Activated CD4-positive, alpha-beta T cell treated with anti-CD3 and anti-CD28 coated beads for 4 hours (primary cell): ENCODE results near the gene TRA2B.

Source experiments
- DNase-seq, 2 donors: peaks; one replicate each; pipeline ENCODE4 v3.0.0-alpha.2; 2020

Gene TRA2B

DNA sequence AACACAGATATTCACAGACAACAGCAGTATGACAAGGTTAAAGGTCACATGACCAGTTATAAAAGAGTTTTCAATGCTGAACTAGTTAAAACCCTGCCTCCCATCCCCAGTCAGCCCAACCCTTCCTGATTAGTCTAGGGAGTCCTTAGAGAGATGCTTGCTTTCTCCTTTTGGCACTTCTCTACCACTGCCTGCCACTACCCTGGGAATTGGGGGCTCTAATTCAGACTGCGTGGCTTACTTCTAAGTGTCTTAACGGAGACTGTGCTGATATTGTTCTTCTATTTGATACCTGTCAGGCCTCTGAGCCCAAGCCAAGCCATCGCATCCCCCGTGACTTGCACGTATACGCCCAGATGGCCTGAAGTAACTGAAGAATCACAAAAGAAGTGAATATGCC, 11.7 kb upstream of the TRA2B start:
- no peak for DNase-seq

DNA sequence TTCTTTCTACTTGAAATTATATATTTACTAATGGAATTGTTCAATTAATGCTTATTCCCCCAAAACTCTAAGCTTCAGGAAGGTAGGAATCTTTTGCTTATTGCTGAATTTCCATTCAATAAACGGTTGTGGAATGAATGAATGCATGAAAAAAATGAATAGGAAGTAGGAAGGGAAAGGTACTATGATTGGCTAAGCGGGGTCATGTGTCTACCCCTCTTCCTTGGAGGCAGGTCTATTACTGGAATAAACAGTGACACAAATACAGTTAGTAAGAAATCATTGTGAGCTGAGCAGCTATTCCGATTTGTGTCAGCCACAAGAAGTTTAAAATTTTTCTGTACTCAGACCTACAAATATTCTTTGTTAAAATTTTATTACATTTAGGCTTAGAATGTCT, 10.5 kb upstream of the TRA2B start:
- DNase-seq: no peak

DNA sequence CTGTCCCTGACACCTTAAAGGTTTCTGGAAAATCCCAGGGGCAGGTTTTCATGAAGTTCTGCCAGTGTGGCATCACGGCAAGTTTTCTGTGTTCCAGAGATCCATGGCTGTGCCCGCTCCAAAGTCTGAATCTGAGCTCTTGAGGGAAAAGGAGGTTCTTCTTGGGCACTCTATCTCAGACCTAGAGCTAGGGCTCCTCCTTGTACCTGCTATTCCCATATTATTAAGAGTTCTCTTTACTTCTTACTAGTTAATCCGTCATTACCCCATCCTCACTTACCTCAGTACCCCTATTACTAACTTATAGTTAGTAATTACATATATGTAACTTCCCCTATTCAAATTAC, 5.9 kb upstream of the TRA2B start:
- no peak for DNase-seq

DNA sequence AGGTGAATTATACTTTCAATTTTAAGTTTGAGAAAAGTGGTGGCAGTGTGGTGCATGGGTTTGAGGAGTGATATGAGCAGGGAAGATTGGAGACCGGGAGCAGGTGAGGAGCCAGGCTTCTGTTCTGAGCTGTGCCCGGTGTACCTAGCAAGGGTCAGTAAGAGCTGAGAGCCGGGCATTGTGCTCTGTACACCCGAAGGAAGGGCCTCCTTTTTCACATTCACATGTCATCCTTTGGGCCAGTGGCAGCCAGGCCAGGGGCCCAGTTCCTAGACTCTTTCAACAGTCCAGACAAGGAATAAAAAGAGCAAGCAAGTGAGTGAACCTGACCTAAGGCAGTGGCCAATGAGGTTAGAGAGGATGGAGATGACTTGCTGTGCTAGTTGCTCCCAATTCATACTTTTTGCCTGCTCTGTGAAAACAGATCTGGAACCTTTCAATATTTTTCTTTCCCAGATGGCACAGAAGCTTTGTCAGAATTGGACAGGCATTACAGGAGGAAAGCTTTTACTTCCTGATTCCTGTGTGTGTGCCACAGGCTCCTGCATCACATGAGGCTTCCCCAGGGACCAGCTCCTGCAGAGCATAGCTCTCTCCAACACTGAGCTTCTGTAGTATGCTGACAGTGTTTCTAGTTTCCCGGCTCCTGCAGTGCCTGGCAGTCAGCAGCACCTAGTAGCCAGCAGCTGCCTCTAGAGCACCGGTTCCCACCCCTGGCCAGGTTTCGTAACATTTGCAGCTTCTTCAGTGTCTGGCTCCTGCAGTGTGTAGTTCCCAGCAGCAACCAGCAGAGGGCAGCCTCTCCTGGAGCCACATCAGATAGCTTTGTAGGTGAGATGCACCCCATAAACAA, 5.3 kb upstream of the TRA2B start:
- DNase-seq: peak; percentile 71 to 84

DNA sequence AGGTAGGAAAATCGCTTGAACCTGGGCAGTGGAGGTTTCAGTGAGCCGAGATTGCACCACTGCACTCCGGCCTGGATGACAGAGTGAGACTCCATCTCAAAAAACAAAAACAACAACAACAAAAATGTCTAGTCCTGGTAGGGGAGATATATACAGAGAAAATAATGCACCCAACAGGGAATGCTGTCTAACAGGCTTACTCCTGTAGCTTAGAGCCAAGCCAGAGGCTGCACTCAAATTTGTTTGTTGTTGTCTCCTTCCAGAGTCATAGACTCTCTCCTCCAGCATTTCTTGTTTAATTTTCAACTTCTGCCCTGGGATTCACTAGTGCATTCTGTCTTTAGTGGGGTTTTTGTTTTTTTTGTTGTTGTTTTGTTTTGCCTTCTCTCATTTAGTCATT, 4.6 kb upstream of the TRA2B start:
- DNase-seq: no peak

DNA sequence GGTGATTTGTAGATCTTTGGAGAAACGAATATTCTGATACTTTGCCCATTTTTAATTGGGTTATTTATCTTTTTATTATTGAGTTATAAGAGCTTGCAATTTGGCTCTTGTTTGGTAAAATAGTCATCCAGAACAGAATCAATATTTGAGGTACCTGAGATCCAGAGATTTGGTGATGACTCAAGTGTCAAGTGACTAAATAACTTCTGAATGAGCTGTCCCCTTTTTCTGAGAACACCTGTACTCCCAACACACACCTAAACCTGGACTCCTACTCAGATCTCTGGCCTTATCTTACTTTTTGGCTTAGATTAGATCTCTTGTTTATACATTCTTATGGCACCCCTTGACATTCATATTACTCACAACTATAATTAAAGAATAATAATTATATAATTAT, 3.1 kb upstream of the TRA2B start:
- no peak for DNase-seq

DNA sequence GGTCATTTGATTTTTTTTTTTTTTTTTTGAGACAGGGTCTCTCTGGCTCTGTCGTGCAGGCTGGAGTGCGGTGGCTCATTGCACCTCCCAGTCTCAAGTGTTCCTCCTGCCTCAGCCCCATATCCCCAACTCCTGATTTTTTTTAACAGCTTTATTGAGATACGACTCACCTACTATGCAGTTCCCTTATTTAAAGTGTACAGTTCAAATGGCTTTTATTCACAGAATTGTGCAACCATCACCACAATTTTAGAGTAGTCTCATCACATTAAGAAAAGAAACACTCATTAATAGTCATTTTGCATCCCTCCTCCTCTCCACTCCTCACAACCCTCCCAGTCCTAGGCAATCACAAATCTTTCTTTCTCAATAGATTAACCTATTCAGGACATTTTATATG, 1.9 kb upstream of the TRA2B start:
- no peak for DNase-seq

DNA sequence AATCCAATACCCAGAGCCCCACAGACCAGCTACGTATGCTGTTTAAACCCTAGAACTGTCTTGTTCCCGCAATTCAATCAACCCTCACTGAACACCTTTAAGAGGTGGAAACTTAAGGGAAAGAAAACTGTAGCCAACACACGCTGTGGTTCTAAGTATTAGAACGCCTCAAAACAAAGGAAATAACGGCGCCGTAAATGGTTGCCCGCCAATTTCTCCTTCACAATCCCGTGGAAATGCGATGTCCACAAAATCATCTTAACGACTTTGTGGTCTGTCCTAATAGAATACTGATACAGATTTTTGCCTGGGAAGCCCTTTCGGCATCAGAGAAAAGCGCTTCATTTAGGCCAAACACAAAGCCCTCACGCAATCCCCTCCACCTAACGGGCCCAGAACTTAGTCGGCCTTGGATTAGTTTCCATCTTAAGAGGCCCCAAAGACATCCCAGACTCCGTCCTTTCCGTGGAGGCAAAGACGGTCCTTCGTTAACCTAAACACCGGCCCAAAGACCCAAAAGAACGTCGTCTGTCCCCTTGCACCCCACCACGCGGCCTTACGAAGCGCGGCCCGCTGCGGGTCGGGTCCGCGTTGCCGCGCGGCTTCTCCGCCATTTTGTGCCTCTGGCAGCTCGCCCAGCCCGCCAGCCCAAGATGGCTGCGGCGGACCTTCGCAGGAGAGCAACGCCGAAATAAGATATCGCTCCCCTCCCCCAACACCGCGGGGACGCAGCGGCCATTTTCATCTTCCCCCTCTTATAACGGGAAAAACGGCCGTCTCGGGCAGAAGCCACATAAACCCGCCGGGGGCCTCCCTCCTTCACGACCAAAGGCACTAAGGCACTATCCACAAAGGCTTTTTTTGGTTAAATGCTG, 763 bp downstream of the TRA2B start:
- peak; percentile 84 to 86 for DNase-seq

DNA sequence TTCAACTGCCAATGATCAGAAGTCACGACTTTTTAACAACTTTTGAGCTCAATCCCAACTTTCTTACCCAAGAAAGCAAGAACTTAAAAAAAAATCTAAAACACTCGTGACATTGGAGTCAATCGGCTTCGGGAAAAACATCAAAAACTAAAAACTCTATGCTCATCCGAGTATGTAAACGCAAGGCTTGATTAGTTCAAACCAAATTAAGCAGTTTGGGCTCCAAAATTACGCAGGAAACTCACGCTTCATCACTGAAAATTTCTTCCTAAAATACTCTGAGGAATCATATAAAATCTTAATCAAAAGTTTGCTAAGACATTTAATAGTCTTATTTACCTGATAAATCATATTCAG, 1.6 kb downstream of the TRA2B start:
- no peak for DNase-seq

DNA sequence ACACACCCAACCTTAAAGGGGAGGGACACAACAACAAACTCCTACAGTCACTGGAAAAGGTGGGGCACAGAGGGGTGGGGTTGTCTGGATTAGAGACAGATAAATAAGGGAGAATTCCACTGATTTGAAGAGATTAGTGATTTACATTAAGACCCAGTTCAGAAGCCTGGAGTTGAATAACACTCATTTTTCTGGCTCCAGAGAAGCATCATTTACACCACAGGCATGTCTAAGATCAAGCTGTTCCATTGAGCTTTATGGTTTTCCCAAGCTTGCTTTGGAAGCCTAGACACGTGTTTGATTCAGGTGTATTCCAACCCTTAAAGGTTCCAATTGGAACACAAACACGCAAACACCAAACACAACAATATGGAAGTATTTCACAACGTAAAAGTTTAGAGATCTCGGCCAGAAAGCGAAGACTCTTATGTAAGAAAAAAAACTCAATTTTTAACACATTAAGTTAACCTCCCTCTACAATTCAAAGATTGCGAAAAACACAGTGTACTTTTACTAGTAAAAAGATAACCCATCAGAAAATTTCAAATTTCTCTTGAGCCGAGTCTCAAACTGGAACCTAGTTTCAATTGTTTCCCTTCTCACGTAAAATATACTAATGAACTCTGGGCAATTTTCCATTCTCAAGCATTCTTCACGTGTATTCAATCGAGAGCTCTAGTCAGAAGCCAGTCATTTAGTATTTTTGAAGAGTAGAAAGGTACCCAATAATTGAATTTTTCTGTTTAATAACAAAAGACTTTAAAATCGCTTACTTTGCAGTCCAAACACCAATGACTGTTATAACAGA, 2.1 kb downstream of the TRA2B start:
- DNase-seq: no peak

DNA sequence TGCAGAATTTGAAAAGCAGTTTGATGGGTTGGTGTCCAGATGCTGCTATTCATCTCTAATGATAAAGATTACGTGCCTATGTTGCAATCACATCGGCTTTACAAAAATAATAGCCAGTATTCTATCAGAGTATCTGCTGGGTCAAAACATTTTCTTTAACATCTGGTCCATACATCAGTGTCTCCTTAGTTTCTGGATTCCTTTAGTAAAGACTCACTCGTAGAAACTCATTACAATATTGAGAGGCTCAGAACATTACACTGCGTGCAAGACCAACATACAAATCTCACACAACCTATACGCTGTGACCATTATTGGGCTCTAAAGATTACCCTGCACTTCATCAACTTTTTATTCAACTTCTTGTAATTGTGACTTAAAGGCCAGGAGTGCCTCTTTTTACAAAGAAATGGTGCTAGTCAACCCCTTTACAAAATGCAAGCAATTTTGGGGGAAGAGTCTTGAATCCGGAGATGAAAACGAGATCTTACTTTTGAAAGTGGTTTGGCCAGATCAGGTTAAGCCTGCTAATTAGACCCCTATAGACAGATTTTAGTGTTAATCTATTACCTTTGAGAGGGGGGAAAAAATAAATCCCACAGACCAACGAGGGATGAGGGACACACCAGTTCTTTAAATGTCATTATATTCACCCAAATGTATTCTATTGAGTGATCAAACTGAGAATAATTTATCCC, 2.9 kb downstream of the TRA2B start:
- no peak for DNase-seq

DNA sequence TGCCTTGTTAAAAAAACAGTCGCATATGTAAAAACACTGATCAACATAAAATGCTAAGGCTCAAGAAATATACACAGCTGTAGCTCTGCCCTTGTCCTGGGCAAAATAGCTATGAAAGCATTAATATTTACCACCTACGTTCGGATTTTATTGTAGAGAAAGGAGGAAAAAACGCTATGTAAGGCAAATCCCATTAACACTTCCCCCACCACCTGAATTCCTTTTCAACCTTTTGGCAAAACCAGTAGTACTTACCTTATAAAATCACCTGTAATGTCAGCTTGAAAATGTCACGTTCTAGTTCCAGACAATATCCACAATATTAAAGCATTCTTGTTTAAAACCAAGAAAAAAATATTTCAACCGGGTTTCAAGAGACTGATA, 3.6 kb downstream of the TRA2B start:
- DNase-seq: no peak

DNA sequence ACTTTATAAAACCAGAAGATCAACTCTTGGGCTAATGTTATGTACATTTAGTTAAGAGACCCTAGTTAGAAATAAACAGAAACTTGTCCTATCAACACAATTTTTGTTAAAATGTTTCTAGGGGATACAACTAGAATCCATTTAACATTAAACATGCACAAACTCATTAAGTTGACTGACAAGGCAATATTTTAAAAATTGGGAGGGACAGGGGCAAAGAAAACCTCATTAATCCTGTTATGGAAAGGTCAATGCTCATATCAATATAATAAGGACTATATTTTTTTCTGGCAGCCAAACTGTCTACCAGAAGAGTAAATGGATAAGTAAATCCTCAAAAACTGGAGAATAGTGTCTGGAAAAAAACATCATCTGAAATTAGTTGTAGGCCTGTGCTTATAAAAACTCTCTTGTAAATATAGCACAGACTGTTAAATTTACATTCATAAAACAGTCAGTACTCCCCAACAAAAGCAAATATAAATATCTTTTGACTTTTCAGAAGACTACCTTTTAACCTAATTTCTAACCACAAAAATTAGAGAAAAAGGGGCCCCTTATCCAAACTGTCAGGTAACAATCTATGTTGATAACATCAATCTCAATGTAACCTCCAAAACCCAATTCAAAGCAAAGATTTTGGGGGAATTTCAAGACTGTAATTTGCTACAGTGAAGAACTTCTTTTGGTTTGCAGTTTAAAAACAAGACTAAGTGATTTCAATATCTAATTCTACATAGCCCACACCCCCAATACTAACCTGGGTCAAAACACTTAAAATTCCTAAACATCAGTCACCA, 4.2 kb downstream of the TRA2B start:
- no peak for DNase-seq

DNA sequence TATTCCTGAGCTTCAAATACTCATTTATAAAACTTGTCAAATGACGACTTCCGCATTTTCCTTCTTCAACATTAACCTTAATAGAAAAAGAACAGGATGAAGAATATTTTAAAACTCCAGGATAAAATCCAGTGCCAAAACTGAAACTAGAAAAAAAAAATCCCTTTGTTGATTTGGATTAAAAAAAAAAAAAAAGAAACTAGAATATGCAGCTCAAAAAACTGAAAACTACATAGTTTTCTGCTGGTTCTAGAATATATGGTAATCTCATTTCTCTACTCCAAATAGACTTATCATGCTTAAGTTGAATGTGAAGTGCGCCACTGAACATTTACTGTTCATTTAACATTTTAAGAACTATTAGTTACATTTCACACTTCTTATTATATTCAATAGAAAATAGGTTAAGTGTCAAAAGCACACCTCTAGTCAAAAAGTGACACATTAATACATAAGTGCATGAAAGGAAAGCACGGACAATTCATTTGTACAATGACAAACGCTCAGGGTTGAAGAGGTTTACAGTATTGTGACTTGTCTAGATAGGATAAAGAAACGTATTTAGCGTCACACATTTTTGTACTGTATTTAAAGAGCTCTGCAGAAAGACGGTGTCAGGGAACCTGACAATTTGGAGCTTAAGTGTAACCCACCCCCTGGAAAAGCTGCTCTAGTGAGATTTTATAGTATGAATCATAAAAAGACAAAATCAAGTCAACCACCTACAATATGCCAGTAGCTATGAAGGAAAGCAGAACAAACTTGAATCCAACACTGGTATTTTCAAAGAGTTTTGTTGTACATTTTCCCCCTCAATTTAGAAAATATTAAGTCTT, 5.8 kb downstream of the TRA2B start:
- DNase-seq: no peak

DNA sequence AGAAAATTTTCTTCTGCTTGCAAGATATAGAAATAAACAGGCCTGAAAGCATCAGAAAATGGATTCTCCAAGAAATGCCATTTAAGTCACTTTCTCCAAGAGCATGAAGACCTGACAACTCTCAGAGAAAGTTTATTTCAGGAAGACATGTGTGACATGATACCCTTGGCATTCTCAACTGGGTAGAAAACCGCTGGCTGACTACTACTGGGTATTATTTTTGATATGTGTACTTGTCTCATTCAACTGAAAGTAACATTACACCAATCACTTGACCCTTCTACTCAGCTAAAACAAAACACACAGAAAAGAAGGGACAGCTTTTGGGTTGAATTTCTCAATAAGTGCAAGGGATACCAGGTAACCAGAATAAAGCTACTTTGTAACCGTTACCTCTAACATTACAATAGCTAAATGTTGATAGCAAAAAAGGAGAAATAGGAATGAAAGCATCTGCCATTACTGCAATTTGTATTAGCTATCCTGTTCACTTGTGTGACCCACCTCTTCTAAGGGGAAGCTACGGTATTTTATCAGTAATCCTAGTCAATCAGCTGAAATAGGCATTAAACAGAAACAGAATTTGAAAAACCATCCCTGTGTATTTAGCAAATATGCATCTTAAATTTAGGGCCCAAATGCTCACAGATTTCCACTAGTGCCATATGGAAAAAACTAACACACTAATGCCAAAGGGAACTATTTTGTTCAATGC, 7.3 kb downstream of the TRA2B start:
- no peak for DNase-seq

DNA sequence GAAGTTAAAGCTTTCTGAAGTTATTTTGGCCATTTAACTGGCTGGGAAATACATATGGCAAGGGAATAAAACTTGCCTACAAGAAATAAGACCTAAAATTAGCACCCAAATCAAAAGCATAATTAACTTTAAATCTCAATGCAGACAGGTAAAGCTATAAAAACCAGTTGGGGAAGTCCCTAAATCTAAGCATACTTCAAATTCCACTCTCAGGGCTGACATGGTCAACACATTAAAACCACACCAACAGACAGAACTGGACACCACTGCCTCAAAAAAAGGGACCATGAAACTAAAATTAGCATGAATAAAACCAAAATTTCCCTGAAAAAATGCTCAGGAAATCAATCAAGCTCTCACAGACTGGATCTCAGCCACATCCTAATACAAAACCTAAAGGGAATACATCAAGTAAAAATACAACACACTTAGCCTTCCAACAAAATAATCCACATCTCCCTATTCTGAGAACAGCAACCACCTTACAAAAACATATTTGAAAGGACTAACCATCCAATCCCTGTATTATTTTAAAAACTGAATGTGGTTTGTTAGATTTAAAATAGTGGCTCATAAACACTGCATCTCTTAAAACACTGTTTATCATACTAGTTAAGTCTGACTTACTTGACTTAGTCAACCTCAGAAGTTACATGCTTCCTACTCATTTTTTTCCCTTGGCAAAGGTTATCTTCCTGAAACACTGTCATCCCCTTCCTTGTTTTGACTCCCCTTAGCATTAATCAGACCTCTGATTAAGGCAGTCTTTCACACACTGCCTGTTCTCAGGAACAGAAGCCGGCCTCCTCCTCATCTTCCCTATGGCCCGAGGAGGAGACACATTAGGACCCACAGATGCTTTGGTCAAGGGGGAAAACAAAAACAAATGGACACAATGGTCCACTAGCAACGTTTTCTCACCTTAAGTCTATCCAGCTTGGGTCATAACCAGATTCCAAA, 8.3 kb downstream of the TRA2B start:
- DNase-seq: no peak

DNA sequence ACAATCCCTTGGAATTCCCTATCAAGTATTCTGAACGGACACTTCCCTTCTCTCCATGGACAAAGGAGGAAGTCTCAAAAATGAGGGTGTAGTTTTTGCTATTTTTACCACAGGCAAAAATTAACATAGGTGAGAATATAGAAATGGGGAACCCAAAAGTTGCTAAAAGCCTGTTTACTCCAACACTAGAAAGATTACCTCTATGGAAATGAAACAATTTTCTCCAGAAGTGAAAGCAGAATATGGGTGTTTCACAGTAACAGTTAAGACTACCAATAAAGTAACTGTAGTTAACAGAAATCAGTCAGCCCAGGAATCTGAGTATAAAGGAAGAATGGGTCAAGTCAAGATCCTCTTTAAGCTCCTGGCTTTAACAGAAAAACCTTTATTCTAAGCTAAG, 9.3 kb downstream of the TRA2B start:
- DNase-seq: no peak

DNA sequence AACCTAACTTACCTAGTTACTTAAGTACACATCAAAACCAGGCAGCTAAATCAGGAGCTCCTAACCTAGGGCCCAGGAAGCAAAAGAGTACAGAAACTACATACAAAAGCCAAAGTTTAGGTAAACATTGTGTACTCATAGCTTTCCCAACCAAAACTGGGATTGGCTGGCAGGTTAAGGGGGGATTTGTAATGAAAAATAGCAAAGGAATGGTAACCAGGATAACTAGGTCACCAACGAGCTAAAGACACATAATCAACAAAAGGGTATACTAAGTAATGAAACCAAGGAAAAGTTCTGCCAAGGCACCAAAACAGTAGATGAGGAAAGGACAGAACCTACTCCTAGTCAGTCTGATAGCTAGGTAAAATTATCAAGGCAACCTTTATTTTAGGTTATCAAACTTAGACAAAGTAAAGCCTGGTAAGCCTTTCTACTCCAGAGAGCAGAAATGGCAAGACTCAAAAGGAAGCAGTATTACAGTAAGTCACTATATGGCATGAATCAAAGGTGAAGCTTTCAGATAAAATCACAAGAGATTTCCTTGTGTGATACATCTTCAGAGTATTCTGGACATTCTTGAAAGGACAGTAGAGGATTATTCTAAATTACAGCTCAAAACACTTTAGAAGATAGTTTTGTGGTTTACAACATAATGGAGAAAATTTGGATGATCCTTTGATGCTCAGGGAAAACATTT, 10.2 kb downstream of the TRA2B start:
- DNase-seq: no peak

DNA sequence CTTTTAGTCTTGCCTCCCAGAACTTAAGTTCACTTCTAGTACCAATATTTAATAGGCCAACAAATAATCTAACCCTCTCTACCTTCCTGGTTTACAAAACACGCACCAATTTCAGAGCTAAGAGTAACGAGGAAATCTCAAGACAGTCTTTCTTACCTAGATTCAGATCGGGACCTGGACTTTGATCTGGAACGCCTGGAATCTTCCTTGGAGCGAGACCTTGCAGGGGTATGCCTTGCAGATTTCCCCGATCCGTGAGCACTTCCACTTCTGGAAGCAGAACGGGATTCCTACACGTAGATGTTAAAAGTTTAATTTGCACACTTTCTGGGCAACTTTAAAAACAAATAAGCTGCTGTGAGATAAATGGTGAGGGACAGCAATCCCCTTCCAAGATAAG, 11.4 kb downstream of the TRA2B start:
- DNase-seq: no peak
